K562 (cell line): ENCODE data around the gene MAGT1. TPM values are rescaled to one million over a fixed set of nuclear protein-coding genes. Genes with fewer than 3 reads are reported as not detected.

Source experiments
- ATAC-seq: fragments of 200-7000 bp; cut with Tn5 transposase; 3 replicates; pipeline ENCODE4 v1.9.1; 2020; ENCODE audit warnings: moderate library complexity
- Bru-seq: library from RNA; stranded (reverse); fragments of 400-500 nt; gene quantifications from one replicate; lab custom pipeline; 2021; lab: Mats Ljungman, UMichigan
- BruChase-seq, 2 experiments: library from RNA; stranded (reverse); fragments of 400-500 nt; gene quantifications; one replicate each; lab custom pipeline; 2021; lab: Mats Ljungman, UMichigan
- BruUV-seq: library from RNA; stranded (reverse); fragments of 400-500 nt; replicated peaks from 2 replicates; lab custom pipeline; 2021; lab: Mats Ljungman, UMichigan
- CTCF ChIA-PET: fragments of 300-600 bp; formaldehyde crosslinking; extraction: SDS; loops from one replicate; lab custom pipeline; 2021; ENCODE audit warnings: low intra/inter-chr PET ratio; lab: Yijun Ruan, JAX
- POLR2A ChIA-PET: fragments of 300-600, 350-650 bp; sonication (Branson Sonifier 250); formaldehyde crosslinking; extraction: SDS; loops from one replicate; lab custom pipeline; 2021; ENCODE audit warnings: antibody characterized with exemption, inconsistent platforms; lab: Yijun Ruan, JAX
- DNase-seq, 4 experiments: peaks; one replicate each; pipeline versions ENCODE4 v3.0.0 to v3.0.0-alpha.2; 2011 to 2018; ENCODE audit warnings: low spot score in 3 of 4, mixed read lengths in 3 of 4; ENCODE audit errors: extremely low read depth in 1 of 4
- FAIRE-seq: peaks from 2 replicates; lab custom pipeline; 2011; peaks lifted over from hg19 to GRCh38; lab: Jason Lieb, UNC
- H2AFZ ChIP-seq: 2 replicates; pipeline ENCODE4 v1.6.0; 2011; ENCODE audit warnings: low read depth, low read length, control low read depth, inconsistent platforms
- H3K27ac ChIP-seq: fragments of 200-600 bp; 3 replicates; pipeline ENCODE4 v1.8.0; 2011; ENCODE audit warnings: low read depth, mild to moderate bottlenecking, control low read depth, inconsistent platforms, low read length, moderate library complexity, mixed read lengths; ENCODE audit errors: extremely low read depth
- H3K27me3 ChIP-seq, 2 experiments: fragments of 300-600 bp in 1 of 2; 2 replicates in 1 of 2; 3 replicates in 1 of 2; pipeline versions ENCODE4 v1.6.0 to v1.8.0; 2011; ENCODE audit warnings: inconsistent platforms in 2 of 2, low read length in 2 of 2, mild to moderate bottlenecking in 1 of 2, mixed read lengths in 1 of 2, moderate library complexity in 1 of 2; ENCODE audit not compliant: control insufficient read depth in 2 of 2, insufficient read depth in 2 of 2
- H3K36me3 ChIP-seq: fragments of 300-600 bp; 3 replicates; pipeline ENCODE4 v1.8.0; 2011; ENCODE audit warnings: mild to moderate bottlenecking, low read length, inconsistent platforms; ENCODE audit not compliant: control insufficient read depth, insufficient read depth
- H3K4me1 ChIP-seq, 2 experiments: fragments of 200-600 bp in 1 of 2; replicated peaks in 1 of 2; 2 replicates in 1 of 2; 3 replicates in 1 of 2; pipeline versions ENCODE4 v1.5.1 to v1.8.0; 2011; ENCODE audit warnings: inconsistent platforms in 2 of 2, low read length in 2 of 2, mild to moderate bottlenecking in 1 of 2, mixed read lengths in 1 of 2, moderate library complexity in 1 of 2; ENCODE audit not compliant: control insufficient read depth in 2 of 2, insufficient read depth in 2 of 2
- H3K4me2 ChIP-seq: 2 replicates; pipeline ENCODE4 v1.6.1; 2011; ENCODE audit warnings: low read length, control low read depth, inconsistent platforms, mixed read lengths; ENCODE audit not compliant: insufficient read depth
- H3K4me3 ChIP-seq: fragments of 200-600 bp; sonication (generic), shearing (Covaris generic); 2 replicates; pipeline ENCODE4 v1.5.1; 2016; ENCODE audit warnings: control low read depth, inconsistent platforms
- H3K79me2 ChIP-seq: fragments of 200-600 bp; 3 replicates; pipeline ENCODE4 v1.8.0; 2011; ENCODE audit warnings: low read length, inconsistent platforms; ENCODE audit not compliant: control insufficient read depth, insufficient read depth
- H3K9ac ChIP-seq, 2 experiments: 2 replicates each; pipeline versions ENCODE4 v1.6.0 to v1.6.1; 2011; ENCODE audit warnings: low read depth in 2 of 2, low read length in 2 of 2, control low read depth in 1 of 2, inconsistent platforms in 1 of 2, mild to moderate bottlenecking in 1 of 2, mixed read lengths in 1 of 2; ENCODE audit not compliant: insufficient read depth in 1 of 2
- H3K9me1 ChIP-seq: one replicate; pipeline ENCODE4 v1.6.0; 2011; ENCODE audit warnings: inconsistent platforms, mild to moderate bottlenecking, low read length, moderate library complexity; ENCODE audit not compliant: control insufficient read depth, insufficient read depth
- H3K9me3 ChIP-seq: replicated peaks from 2 replicates; pipeline ENCODE4 v1.5.1; 2011; ENCODE audit warnings: low read depth, low read length, inconsistent platforms; ENCODE audit not compliant: control insufficient read depth, insufficient read depth
- H4K20me1 ChIP-seq: replicated peaks from 2 replicates; pipeline ENCODE4 v1.6.1; 2011; ENCODE audit warnings: low read length, inconsistent platforms, mixed read lengths; ENCODE audit not compliant: control insufficient read depth, insufficient read depth
- ATF7 ChIP-seq: fragments of 450-650 bp; IDR thresholded peaks from 2 replicates; pipeline ENCODE4 v1.7.1; 2014; ENCODE audit warnings: mild to moderate bottlenecking, moderate library complexity
- CEBPB ChIP-seq: fragments of 450-650 bp; IDR thresholded peaks from 2 replicates; pipeline ENCODE4 v1.6.1; 2016; ENCODE audit warnings: missing genetic modification characterization, missing compliant biosample characterization
- EGR1 ChIP-seq: fragments of 450-650 bp; conservative IDR thresholded peaks from 2 replicates; pipeline ENCODE4 v1.6.1; 2017; ENCODE audit warnings: mild to moderate bottlenecking
- ETV1 ChIP-seq: fragments of 450-650 bp; conservative IDR thresholded peaks from 2 replicates; pipeline ENCODE4 v1.6.1; 2016; ENCODE audit warnings: missing genetic modification characterization, control low read depth, low read depth, missing compliant biosample characterization
- NRF1 ChIP-seq, 2 experiments: fragments of 450-650 bp; IDR thresholded peaks in 1 of 2; conservative IDR thresholded peaks in 1 of 2; 2 replicates each; pipeline ENCODE4 v1.6.1; 2014; ENCODE audit warnings: mild to moderate bottlenecking in 2 of 2
- PML ChIP-seq: IDR thresholded peaks from 2 replicates; pipeline ENCODE4 v1.6.1; 2012; ENCODE audit warnings: low read length, inconsistent platforms
- SMAD1 ChIP-seq: fragments of 150-350 bp; IDR thresholded peaks from 2 replicates; pipeline ENCODE4 v1.6.1; 2014; ENCODE audit warnings: low read length, low read depth; ENCODE audit not compliant: partially characterized antibody
- ZNF583 ChIP-seq: fragments of 250-450 bp; sonication (Bioruptor Pico); IDR thresholded peaks from 2 replicates; pipeline ENCODE4 v1.4.0; 2020
- WGBS: fragments of 100-300 bp; shearing (Covaris generic); methylation state at CpG from one replicate; pipeline ENCODE4 v1.1.6; 2016; ENCODE audit warnings: low coverage, mixed read lengths; ENCODE audit not compliant: insufficient coverage; ENCODE audit errors: missing lambda C conversion rate; 5-methylcytosine and 5-hydroxymethylcytosine counted together
- in situ Hi-C: fragments of 300-500 bp; cut with MboI; formaldehyde crosslinking; loops from 4 replicates; pipeline ENCODE4 v1.15.0; 2018; ENCODE audit warnings: inconsistent platforms, mixed read lengths
- intact Hi-C: fragments of 100-400 bp; cut with micrococcal nuclease; formaldehyde crosslinking; loops from 2 replicates; pipeline ENCODE4 v1.14.2; 2022
- long read RNA-seq, 3 experiments: library from polyadenylated mRNA in 2 of 3; library from RNA in 1 of 3; unstranded in 2 of 3; stranded (forward) in 1 of 3; transcript quantifications; one replicate each; pipeline ENCODE4 v2.0.0, GENCODE V29; 2019 to 2022
- polyA minus RNA-seq, 3 experiments: library from RNA; depleted of rRNA, polyadenylated mRNA; stranded (reverse); fragments of >200 nt; gene quantifications; 2 replicates each; pipeline ENCODE4 v1.2.3, GENCODE V29; 2011
- polyA plus RNA-seq, 8 experiments: library from polyadenylated mRNA; depleted of rRNA in 4 of 8; stranded (reverse) in 5 of 8; unstranded in 3 of 8; fragments of >200 nt; fragmentation: Nextera tagmentation in 2 of 8; fragmentation: Illumina TruSeq in 1 of 8; extraction: Ambion mirVana in 2 of 8; extraction: Trizol in 1 of 8; gene quantifications; 2 replicates each; pipeline versions ENCODE4 v1.2.1 to v1.2.3, GENCODE V29; 2011 to 2014; ENCODE audit warnings: inconsistent platforms in 1 of 8, missing spikeins in 1 of 8
- total RNA-seq, 7 experiments: library from RNA; depleted of rRNA in 6 of 7; stranded (reverse); fragments of >200 nt in 6 of 7; fragmentation: Illumina TruSeq in 2 of 7; extraction: Trizol in 2 of 7; gene quantifications; 2 replicates each; pipeline versions ENCODE4 v1.2.1 to v1.2.3, GENCODE V29; 2011 to 2021; ENCODE audit warnings: low replicate concordance in 1 of 7
- TF ChIP-seq, protein P1 (sequence below): fragments of 450-650 bp; IDR thresholded peaks from 2 replicates; pipeline ENCODE4 v1.6.1; 2016
- TF ChIP-seq, protein P2 (sequence below), 2 experiments: fragments of 450-650 bp; IDR thresholded peaks; 2 replicates each; pipeline ENCODE4 v1.6.1; 2016
- TF ChIP-seq, protein P3 (sequence below): fragments of 450-650 bp; IDR thresholded peaks from 2 replicates; pipeline ENCODE4 v1.6.1; 2016; ENCODE audit warnings: antibody characterized with exemption

Gene MAGT1
- 83.9 and 96.5 TPM in 2 replicates for total RNA-seq (2011; cell fraction: chromatin; rRNA removed; ENCODE audit: low replicate concordance)
- 52.0 and 84.7 TPM in 2 replicates for total RNA-seq (2011; cell fraction: nucleolus; rRNA removed)
- total RNA-seq (2011; cell fraction: nucleoplasm; rRNA removed), result 86.7 and 126 TPM in 2 replicates
- total RNA-seq (2014; rRNA removed) (26.8 and 46.2 TPM in 2 replicates), total RNA-seq (2014; rRNA removed; fragmentation: Illumina TruSeq; extraction: Trizol) (35.4 and 37.8 TPM in 2 replicates), total RNA-seq (2015; rRNA removed; fragmentation: Illumina TruSeq; extraction: Trizol) (28.7 and 29.4 TPM in 2 replicates), total RNA-seq (2021) (21.8 and 21.9 TPM in 2 replicates), polyA plus RNA-seq (2011; rRNA removed) (26.1 and 34.9 TPM in 2 replicates), polyA plus RNA-seq (2014; fragmentation: Illumina TruSeq; extraction: Trizol) (25.0 and 28.8 TPM in 2 replicates), polyA plus RNA-seq (2014; fragmentation: Nextera tagmentation; extraction: Ambion mirVana) (10 to 100 TPM; 19.0 to 23.1 TPM), polyA plus RNA-seq (2014; rRNA removed) (15.5 and 16.5 TPM in 2 replicates), polyA minus RNA-seq (2011; rRNA and poly(A)+ RNA removed) (115 and 116 TPM in 2 replicates), Bru-seq, nascent RNA (percentile 59 among the genes with signal in this experiment), BruChase-seq, experiment 1, labeled RNA remaining after a 2-hour chase (percentile 64 among the genes with signal in this experiment), BruChase-seq, experiment 2, labeled RNA remaining after a 6-hour chase (percentile 65 among the genes with signal in this experiment)
- 11.2 and 17.7 TPM in 2 replicates for polyA plus RNA-seq (2011; cell fraction: cytosol; rRNA removed)
- 9.2 and 9.5 TPM in 2 replicates for polyA plus RNA-seq (2011; cell fraction: nucleus; rRNA removed)
- polyA plus RNA-seq (2012), result 26.6 and 34.6 TPM in 2 replicates
- polyA minus RNA-seq (2011; cell fraction: cytosol; rRNA and poly(A)+ RNA removed), result 28.0 and 38.1 TPM in 2 replicates
- polyA minus RNA-seq (2011; cell fraction: nucleus; rRNA and poly(A)+ RNA removed), result 13.3 and 22.0 TPM in 2 replicates
- long read RNA-seq, experiment 1, full-length matches to known transcripts, result 13 of 27 reads
- long read RNA-seq, experiment 1, partial matches to known transcripts, result 6 of 27 reads
- long read RNA-seq, experiment 1, other reads (novel, unspliced or antisense), result 8 of 27 reads
- long read RNA-seq, experiment 2, full-length matches to known transcripts, result 1 of 29 reads
- long read RNA-seq, experiment 2, partial matches to known transcripts, result 1 of 29 reads
- long read RNA-seq, experiment 2, other reads (novel, unspliced or antisense), result 27 of 29 reads
- long read RNA-seq, experiment 3, full-length matches to known transcripts, result 3 of 5 reads
- long read RNA-seq, experiment 3, partial matches to known transcripts, result 0 of 5 reads
- long read RNA-seq, experiment 3, other reads (novel, unspliced or antisense), result 2 of 5 reads

DNA sequence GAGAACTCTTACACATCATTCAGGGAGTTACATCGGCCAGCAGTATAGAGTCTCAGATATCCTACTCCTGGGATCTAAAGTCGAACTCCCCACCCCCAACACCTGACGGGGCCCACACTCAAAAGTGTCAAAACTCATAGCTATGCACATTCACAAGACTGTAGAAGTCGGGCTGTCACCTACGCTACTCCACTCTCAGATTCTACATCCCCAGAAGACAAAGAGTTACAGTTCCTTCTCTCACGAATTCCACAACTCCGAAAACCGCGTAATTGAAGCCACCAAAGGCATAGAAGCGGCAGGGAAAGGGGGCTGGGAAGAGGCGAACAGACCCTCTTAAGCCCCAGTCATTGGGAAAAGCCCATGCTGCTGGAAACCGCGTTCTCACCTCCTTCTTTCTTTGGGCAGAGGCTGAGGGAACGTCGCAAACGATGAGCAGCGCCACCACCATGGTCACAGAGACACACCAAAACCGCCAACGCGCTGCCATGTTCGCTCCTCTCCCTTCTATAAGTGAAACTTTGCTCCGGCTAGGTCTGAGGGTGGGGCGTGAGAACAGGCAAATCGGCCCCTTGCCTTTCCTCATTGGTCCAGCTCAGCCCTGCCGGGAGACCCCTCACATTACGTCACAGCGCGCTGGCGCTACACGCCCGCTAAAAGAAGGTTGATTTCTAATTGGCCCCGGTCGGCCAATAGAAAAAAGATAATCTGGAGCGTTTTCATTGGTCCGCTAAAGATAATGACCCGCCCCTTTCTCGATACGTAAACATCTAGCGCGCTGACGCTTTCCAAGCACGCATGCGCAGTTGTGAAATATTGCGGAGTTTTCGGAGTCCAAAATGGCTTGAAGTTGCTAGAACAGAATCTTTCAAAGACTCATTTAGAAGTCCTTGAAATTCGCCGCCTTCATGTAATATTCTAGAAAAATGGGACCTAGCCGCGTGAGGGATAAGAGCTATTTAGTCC, at the start of gene MAGT1:
Gene MAGT1, minus strand, starts transcription at position 515 of the 966 bp plus-strand sequence. Its CDS starts 25 bp downstream, at position 490.
- Histone ChIP-seq H3K27me3 (no peaks in the 10 kb centered on the region), H3K9me3 (no peaks in the 10 kb centered on the region), H3K9me1 (no peaks in the 10 kb centered on the region), H4K20me1 (no peaks in the 10 kb centered on the region), H2AFZ (peak within 1 kb of the TSS; percentile 86), H3K4me2 (peak within 1 kb of the TSS; percentile 86), H3K4me3 (peak within 1 kb of the TSS; percentile 63), H3K9ac (peak within 1 kb of the TSS; percentile 91), H3K4me1 (peaks cover 2 to 3% of the 10 kb centered on the region in 2 experiments; a peak in 2 of 5 replicates), H3K36me3 (peaks cover under 1% of the 10 kb centered on the region; the same call in 1 of the 3 replicates), H3K27ac (peak within 1 kb of the TSS; percentile 92), H3K79me2 (peaks cover 54% of the 10 kb centered on the region)
- in situ Hi-C loops (no loop called here), intact Hi-C loops (loop anchor here (5.0 to 10.0 kb wide), 4 partner anchors 108 to 450 kb away; partner anchors contain the start of genes ATRX, FGF16 and PGK1)
- POLR2A ChIA-PET, result interaction anchor here (0.7 to 1.1 kb wide), 2 partner anchors 10 to 15 kb away, joined by 3 read pairs; partner anchors contain the start of gene ATP7A
- CTCF ChIA-PET, result interaction anchor here (0.7 kb wide), 1 partner anchor 15 kb away, joined by 3 read pairs; the partner anchor contains the start of gene ATP7A
- ATAC-seq, result peak; percentile 93
- peak; percentile 98 for FAIRE-seq
- WGBS, result 2% methylated on average over 39 of the region's 49 CpGs
- DNase-seq, result peak; percentile 81 to 96 (median 86)
- TSS peak; percentile 77 for BruUV-seq
- TF ChIP-seq SMAD1 (peak; percentile 16), ETV1 (tag) (no peak), ZNF583 (CRISPR knock-in tag) (no peak), ATF7 (peak; percentile 97), CEBPB (peak; percentile 87), PML (peak; percentile 63; the same call in 1 of the 2 replicates), NRF1 (conservative IDR thresholded peaks at IDR 0.05 in 1 of 2, IDR thresholded peaks at IDR 0.05 in 1 of 2) (peak; percentile 91 to 92), EGR1 (peak; percentile 44)
- TF ChIP-seq, protein P1, sequence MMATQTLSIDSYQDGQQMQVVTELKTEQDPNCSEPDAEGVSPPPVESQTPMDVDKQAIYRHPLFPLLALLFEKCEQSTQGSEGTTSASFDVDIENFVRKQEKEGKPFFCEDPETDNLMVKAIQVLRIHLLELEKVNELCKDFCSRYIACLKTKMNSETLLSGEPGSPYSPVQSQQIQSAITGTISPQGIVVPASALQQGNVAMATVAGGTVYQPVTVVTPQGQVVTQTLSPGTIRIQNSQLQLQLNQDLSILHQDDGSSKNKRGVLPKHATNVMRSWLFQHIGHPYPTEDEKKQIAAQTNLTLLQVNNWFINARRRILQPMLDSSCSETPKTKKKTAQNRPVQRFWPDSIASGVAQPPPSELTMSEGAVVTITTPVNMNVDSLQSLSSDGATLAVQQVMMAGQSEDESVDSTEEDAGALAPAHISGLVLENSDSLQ, result 0 out of 2 replicates have a peak, but pooled peaks have one; percentile 11
- TF ChIP-seq, protein P2, sequence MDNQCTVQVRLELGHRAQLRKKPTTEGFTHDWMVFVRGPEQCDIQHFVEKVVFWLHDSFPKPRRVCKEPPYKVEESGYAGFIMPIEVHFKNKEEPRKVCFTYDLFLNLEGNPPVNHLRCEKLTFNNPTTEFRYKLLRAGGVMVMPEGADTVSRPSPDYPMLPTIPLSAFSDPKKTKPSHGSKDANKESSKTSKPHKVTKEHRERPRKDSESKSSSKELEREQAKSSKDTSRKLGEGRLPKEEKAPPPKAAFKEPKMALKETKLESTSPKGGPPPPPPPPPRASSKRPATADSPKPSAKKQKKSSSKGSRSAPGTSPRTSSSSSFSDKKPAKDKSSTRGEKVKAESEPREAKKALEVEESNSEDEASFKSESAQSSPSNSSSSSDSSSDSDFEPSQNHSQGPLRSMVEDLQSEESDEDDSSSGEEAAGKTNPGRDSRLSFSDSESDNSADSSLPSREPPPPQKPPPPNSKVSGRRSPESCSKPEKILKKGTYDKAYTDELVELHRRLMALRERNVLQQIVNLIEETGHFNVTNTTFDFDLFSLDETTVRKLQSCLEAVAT (IDR thresholded peaks at IDR 0.05), result 0 out of 4 replicates have a peak, but pooled peaks of 1 of the 2 experiments have one; percentile 44
- TF ChIP-seq, protein P3, sequence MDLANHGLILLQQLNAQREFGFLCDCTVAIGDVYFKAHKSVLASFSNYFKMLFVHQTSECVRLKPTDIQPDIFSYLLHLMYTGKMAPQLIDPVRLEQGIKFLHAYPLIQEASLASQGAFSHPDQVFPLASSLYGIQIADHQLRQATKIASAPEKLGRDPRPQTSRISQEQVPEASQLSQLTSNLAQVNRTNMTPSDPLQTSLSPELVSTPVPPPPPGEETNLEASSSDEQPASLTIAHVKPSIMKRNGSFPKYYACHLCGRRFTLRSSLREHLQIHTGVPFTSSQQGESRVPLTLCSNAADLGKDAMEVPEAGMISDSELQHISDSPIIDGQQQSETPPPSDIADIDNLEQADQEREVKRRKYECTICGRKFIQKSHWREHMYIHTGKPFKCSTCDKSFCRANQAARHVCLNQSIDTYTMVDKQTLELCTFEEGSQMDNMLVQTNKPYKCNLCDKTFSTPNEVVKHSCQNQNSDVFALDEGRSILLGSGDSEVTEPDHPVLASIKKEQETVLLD, result peak; percentile 88
